IMR-90 (cell line): ENCODE data around the gene NPC1.

Experiments
- CEBPB ChIP-seq: IDR thresholded peaks from 2 replicates; pipeline ENCODE4 v1.6.1; 2012; ENCODE audit warnings: low read depth, low read length, improper control_type of control experiment
- CHD1 ChIP-seq: IDR thresholded peaks from 2 replicates; pipeline ENCODE4 v1.6.1; 2012; ENCODE audit warnings: low read depth, low read length, improper control_type of control experiment
- MAFK ChIP-seq: IDR thresholded peaks from 2 replicates; pipeline ENCODE4 v1.6.1; 2012; ENCODE audit warnings: low read depth, low read length, improper control_type of control experiment
- MAZ ChIP-seq: IDR thresholded peaks from 2 replicates; pipeline ENCODE4 v1.6.1; 2012; ENCODE audit warnings: low read depth, mild to moderate bottlenecking, low read length, improper control_type of control experiment, moderate library complexity, borderline replicate concordance
- MXI1 ChIP-seq: IDR thresholded peaks from 2 replicates; pipeline ENCODE4 v1.6.1; 2012; ENCODE audit warnings: low read depth, mild to moderate bottlenecking, low read length, moderate library complexity, borderline replicate concordance
- POLR2A ChIP-seq: IDR thresholded peaks from 2 replicates; pipeline ENCODE4 v1.6.1; 2012; ENCODE audit warnings: mild to moderate bottlenecking, low read depth, low read length
- RAD21 ChIP-seq: IDR thresholded peaks from 2 replicates; pipeline ENCODE4 v1.6.1; 2012; ENCODE audit warnings: low read length, improper control_type of control experiment
- RCOR1 ChIP-seq: IDR thresholded peaks from 2 replicates; pipeline ENCODE4 v1.6.1; 2012; ENCODE audit warnings: mild to moderate bottlenecking, low read length, improper control_type of control experiment; ENCODE audit not compliant: insufficient replicate concordance
- RFX5 ChIP-seq: IDR thresholded peaks from 2 replicates; pipeline ENCODE4 v1.8.0; 2012; ENCODE audit warnings: low read depth, mild to moderate bottlenecking, low read length, moderate library complexity
- TF ChIP-seq, protein P1 (sequence below): conservative IDR thresholded peaks from 2 replicates; pipeline ENCODE4 v1.5.1; 2012; ENCODE audit warnings: mild to moderate bottlenecking, low read depth, low read length, improper control_type of control experiment
- TF ChIP-seq, protein P2 (sequence below): fragments of 150-350 bp; IDR thresholded peaks from 2 replicates; pipeline ENCODE4 v1.6.1; 2017; ENCODE audit warnings: mild to moderate bottlenecking, antibody characterized with exemption, low read length, low read depth

DNA sequence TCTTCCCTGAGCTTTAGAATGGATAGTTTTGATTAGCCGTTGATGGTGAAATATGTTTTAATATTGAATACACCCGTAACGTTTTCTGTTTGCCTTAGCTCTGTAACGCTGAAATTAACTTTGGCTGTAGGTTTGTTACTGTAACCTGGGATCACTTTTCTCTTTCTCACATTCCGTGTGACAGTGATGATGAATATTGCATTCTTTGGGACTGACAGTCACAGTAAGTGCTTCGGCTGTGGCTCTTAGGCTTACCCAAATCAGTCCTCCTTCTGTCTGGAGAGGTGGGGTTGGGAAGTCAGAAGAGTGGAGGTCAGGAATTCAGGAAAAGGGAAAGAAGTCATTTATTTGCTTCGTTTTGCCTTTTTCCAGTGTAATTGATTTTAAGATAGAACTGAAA is 65.0 kb downstream of the NPC1 start:
- no peak for TF ChIP-seq MXI1
- TF ChIP-seq, protein P1, sequence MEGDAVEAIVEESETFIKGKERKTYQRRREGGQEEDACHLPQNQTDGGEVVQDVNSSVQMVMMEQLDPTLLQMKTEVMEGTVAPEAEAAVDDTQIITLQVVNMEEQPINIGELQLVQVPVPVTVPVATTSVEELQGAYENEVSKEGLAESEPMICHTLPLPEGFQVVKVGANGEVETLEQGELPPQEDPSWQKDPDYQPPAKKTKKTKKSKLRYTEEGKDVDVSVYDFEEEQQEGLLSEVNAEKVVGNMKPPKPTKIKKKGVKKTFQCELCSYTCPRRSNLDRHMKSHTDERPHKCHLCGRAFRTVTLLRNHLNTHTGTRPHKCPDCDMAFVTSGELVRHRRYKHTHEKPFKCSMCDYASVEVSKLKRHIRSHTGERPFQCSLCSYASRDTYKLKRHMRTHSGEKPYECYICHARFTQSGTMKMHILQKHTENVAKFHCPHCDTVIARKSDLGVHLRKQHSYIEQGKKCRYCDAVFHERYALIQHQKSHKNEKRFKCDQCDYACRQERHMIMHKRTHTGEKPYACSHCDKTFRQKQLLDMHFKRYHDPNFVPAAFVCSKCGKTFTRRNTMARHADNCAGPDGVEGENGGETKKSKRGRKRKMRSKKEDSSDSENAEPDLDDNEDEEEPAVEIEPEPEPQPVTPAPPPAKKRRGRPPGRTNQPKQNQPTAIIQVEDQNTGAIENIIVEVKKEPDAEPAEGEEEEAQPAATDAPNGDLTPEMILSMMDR: no peak
- TF ChIP-seq MAZ: no peak
- TF ChIP-seq, protein P2, sequence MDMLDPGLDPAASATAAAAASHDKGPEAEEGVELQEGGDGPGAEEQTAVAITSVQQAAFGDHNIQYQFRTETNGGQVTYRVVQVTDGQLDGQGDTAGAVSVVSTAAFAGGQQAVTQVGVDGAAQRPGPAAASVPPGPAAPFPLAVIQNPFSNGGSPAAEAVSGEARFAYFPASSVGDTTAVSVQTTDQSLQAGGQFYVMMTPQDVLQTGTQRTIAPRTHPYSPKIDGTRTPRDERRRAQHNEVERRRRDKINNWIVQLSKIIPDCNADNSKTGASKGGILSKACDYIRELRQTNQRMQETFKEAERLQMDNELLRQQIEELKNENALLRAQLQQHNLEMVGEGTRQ: no peak
- no peak for TF ChIP-seq POLR2A
- TF ChIP-seq MAFK: no peak
- no peak for TF ChIP-seq RCOR1
- no peak for TF ChIP-seq RAD21
- no peak for TF ChIP-seq RFX5
- TF ChIP-seq CHD1: no peak
- no peak for TF ChIP-seq CEBPB
